Activated naive CD4-positive, alpha-beta T cell treated with anti-CD3 and anti-CD28 coated beads, Interleukin-2, amount 50 U/mL, for 16 hours (primary cell): ENCODE measurements around the gene SPSB2.

Experiments used
- DNase-seq: peaks from one replicate; pipeline ENCODE4 v3.0.0-alpha.2; 2020

SPSB2 gene

DNA sequence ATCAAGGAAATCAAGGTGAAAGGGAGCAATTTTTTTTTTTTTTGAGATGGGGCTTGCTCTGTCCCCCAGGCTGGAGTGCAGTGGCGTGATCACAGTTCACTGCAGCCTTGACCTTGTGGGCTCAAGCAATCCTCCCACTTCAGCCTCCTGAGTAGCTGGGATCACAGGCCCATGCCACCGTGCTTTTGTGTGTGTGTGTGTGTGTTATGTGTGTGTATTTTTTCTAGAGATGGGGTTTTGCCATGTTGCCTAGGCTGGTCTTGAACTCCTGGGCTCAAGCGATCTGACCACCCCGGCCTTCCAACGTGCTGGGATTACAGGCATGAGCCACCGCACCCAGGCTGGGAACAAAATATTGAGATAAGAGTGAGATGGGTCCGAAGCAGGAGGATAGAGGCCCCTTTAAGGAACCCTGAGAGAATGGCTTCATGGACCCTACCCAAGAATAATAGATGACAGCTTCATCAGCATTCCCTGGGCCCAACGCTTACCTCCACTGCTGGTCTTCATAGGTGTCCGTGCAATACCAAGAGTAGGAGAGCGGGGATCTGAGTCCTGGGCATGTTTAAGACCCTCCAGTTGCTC lies 23.0 kb downstream of the SPSB2 start:
- DNase-seq = no peak

DNA sequence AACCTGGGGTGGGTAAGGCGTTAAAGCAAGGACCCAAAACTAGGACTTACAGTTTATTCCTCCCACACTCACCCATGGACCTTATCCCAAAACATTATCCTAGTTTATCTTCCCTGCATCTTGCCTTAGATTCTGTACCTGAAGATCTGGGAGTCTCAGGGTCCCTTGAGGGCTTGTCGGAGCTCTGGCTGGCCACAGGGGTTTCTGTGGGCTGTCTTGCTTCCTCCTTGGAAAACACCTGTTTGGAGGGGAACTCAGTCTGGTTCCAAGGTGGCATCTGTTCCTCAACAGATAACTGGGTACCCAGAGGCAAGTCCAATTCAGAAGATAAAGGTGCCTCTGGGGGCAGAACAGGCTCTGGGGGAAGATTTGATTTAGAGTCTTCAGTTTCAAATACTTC lies 23.7 kb downstream of the SPSB2 start:
- no peak for DNase-seq

DNA sequence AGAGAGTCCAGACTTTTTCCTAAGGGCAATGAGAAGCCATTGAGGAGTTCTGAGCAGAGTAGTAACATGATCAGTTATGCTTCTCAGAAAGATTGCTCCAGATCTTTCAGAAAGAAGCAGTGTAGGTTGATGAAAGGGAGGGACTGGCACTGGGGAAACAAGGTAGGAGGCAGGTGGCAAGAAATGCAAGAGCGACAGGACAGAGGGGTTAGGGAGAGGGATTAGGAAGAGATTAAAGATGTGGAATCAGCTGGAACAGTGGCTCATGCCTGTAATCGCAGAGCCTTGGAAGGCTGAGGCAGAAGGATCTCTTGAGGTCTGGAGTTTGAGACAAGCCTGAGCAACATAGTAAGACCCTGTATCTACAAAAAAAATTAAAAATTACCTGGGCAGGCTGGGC lies 25.4 kb downstream of the SPSB2 start:
- no peak for DNase-seq

DNA sequence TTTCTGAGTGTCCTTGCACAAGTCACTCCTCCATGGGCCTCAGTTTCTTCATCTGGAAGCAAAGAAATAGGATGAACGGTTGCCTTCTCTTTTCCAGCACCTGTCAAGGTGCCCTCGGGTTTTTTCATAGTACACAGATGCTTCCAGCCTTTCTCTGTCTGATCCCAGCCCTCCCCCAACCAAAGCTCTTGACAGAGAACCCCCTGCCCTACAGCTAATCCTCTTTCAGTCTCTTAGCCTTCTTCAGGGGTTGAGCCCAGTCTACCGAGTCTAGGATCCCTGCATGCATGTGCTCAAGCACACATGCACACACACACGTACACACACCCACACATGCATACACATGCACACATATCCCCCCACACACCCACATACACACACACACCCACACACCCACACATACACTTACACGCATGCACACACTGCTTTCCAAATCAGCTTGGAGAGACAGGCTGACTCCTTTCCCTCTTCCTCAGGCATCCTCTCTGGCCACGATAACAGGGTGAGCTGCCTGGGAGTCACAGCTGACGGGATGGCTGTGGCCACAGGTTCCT lies 26.7 kb downstream of the SPSB2 start:
- DNase-seq = no peak

DNA sequence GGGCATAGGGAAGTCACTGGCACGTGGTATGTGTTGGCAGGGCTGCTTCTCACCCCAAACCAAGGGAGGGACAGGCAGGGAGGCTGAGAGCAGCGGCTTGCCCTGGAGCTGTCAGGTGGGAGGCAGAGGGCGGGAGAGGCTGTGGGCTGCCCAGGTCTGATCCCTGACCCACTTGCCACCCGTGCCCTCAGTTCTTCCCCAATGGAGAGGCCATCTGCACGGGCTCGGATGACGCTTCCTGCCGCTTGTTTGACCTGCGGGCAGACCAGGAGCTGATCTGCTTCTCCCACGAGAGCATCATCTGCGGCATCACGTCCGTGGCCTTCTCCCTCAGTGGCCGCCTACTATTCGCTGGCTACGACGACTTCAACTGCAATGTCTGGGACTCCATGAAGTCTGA lies 27.7 kb downstream of the SPSB2 start:
- DNase-seq = no peak

DNA sequence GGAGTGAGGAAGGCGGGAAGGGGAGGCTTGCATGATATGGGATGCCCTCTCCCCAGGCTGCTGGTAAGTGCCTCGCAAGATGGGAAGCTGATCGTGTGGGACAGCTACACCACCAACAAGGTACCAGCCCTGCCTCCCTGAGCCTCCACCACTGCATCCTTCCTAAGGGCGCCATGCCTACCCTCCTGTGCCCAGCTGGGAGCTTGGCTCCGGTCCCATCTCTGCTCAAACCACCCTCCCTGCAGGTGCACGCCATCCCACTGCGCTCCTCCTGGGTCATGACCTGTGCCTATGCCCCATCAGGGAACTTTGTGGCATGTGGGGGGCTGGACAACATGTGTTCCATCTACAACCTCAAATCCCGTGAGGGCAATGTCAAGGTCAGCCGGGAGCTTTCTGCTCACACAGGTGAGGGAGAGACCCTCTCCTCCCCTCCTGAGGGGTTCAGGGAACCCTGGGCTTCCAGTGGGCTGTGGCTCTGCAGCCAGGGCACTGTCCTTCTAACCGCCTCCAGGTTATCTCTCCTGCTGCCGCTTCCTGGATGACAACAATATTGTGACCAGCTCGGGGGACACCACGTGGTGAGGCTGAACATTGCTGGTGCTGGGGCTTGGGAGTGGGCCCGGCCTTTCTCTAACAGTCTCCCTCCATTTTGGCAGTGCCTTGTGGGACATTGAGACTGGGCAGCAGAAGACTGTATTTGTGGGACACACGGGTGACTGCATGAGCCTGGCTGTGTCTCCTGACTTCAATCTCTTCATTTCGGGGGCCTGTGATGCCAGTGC lies 29.8 kb downstream of the SPSB2 start:
- no peak for DNase-seq

DNA sequence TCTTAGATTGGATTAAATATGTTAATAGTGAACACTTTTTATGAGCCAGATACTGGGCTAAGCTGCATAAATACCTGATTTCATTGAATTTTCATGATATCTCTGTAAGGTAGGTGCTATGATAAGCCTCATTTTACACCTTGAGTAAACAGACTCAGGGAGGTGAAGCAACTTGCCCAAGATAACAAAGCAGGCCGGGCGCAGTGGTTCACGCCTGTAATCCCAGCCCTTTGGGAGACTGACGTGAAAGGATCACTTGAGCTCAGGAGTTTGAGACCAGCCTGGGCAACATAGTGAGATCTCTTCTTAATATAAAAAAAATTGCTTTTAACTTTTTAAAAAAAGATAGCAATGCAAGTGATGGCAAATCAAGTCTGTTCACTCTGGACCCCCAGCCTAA lies 31.0 kb downstream of the SPSB2 start:
- no peak for DNase-seq

DNA sequence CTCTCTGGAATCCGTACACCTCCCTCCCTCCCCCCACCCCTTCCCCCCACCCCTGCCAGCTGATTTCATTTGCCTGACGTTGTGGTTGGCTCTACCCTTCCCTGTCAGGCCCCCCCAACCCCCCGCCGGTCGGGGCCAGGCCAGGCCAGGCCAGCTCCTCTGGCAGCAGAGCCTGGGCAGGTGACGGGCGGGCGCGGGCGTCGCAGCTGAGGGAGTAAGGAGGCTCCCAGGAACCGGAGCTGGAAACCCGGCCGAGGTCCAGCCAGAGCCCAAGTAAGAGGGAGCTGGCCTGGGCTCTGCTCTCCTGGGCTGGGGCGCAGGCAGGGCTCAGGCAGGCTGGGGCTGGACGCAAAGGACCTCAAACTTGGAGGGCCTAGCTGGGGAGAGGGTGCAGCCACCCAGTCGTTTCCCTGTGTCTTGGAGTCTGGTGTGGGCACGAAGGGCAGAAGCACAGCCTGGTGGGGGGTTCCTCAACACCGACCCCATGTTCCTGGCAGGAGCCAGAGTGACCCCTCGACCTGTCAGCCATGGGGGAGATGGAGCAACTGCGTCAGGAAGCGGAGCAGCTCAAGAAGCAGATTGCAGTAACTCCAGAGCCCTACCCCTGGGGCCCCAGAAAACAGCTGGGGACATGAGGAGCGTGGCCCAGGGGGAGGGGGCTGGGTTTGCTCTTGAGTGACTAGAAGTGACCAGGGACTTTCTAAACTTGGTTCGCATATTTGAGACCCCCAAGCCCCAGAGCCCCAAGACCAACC lies 32.2 kb downstream of the SPSB2 start, which contains the start of gene GNB3:
Gene GNB3, plus strand, starts transcription at position 165 of the 755 bp plus-strand sequence. Its CDS starts 363 bp downstream, at position 528.
- no peak for DNase-seq

DNA sequence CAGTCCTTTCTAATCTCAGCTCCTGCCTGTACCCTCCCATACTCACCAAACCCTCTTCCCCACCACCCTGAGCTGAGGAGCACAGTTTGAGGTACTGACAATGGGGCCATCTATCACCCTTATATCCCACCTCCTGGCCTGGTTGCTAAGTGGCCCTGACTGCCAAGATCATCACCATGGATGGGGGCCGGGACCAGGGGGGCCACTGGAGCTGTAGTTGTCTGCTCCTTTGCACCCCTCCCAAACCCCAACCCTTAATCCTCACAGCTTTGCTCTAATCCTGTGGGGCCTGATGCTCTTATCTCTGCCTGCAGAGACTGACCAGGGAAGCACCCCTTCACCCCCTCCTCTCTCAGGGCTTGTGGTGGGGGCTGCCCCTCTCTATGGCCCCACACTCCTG lies 32.8 kb downstream of the SPSB2 start:
- no peak for DNase-seq

DNA sequence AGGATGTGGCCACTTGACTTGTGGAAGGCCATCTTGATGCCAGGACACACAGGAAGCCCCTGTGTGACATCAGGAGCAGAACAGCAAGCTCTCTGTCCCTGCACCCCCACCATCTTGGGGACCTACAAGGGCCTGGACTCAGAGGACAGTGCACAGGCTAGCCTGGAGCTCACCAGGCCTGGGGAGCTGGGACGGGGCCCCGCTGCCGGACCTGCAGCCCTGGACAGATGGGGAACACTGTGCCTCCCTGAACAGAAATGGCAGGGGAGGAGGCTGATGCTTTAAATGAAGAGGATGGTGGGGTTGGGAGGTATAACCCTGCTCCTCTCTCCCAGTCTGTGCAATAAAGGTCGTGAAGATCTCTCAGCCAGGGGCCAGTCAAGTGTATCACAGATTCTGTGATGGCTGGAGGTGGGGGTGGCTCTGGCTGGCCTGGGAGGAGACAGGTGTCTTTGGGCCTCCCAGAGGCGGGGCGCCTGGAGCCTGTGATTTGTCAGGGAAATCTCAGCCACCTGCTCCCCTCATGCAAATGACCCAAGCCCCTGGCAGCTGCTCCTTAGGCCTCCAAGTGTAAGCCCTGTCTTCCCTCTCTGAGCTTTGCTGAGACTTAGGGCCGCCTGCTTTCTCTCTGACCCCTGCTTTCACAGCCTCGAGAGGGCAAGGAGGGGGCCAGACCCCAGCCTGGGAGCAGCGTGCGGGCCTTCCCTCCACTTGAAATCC lies 33.5 kb downstream of the SPSB2 start:
- no peak for DNase-seq

DNA sequence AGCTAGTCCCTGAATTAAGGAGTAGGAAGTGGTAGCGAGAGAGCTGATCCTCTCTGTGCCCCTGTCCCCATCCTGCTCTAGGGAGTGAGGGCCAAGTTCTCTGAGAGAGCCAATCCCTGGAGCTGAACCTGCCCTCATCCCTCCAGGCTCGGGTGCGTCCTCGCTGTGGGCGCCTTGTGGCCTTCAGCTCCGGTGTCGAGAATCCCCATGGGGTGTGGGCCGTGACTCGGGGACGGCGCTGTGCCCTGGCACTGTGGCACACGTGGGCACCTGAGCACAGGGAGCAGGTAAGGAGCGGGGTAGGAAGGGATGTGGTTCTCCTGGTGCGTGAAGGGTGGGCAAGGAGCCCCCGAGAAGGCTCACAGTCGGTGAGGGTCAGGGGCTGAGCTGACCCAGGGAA lies 34.2 kb downstream of the SPSB2 start:
- DNase-seq = no peak

DNA sequence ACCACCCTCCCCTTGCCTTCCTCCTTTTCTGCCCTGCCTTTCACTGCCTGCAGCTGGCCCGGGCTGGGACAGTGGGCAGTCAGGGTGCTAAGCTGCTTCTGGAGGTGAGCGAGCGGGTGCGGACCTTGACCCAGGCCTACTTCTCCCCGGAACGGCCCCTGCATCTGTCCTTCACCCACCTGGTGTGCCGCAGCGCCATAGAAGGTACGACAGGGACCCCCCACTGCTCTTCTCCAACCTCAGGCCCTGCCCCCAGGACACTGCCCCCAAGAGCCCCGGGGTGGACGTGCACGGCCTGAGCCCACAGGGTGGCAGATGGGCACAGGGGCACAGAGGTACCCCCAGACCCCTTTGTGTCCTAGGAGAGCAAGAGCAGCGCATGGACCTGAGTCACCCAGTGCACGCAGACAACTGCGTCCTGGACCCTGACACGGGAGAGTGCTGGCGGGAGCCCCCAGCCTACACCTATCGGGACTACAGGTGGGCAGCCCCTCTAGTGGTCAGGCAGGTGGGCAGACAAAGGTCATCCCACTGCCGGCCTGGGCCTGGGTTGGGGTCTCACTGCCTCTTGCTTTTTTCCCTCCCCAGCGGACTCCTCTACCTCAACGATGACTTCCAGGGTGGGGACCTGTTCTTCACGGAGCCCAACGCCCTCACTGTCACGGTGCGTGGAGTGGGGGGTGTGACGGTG lies 35.6 kb downstream of the SPSB2 start:
- DNase-seq = no peak

DNA sequence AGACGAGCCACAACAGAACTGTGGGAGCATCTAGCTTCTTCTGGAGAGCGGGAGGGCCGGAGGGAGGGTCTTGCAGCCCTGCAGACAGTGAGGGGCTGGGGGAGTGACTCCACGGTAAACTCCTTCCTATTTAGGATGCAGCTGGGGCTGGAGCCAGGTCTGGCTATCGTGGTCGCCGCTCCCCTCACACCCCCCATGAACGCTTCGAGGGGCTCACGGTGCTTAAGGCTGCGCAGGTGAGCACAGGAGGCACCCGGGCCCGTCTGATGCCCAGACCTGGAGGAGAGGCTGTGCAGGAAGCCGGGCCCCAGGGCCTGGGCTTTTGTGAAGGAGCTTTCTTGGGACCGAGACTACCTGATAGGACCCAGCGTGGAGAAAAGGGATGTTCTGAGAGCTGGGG lies 36.3 kb downstream of the SPSB2 start:
- DNase-seq = no peak

DNA sequence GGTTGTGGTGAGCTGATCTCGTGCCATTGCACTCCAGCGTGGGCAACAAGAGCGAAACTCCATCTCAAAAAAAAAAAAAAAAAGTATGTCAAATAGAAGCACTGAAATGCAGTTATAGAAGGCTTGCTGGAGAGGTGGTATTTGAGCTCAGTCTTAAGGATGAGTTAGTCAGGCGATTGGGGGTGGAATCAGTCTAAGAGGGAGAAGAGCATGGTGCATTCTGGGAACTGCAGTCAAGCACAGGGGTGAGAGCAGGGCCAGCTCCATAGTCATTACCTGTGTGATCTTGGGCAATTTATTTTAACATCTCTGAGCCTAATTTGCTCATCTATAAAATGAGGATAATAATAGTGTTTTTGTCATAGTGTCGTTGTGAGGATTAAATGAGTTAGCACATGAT lies 38.2 kb downstream of the SPSB2 start:
- no peak for DNase-seq

DNA sequence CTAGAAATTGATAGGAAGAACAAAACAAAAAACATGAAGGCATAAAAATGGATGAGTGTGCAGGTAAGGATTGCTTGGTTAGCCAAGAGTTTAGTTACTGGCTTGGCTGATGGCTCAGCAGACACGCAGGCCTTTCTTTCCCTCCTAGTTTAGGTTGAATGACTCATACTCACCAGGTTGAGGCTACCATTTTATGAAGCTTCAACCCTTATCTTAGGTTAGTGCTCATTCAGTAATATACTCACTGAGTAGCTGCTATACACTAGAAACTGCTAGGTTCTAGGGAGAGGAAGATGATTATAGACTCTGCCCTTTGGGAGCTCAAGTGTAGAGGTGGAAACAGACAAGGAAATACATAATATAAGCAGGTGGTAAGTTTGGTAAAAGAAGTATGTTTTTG lies 38.8 kb downstream of the SPSB2 start:
- no peak for DNase-seq

DNA sequence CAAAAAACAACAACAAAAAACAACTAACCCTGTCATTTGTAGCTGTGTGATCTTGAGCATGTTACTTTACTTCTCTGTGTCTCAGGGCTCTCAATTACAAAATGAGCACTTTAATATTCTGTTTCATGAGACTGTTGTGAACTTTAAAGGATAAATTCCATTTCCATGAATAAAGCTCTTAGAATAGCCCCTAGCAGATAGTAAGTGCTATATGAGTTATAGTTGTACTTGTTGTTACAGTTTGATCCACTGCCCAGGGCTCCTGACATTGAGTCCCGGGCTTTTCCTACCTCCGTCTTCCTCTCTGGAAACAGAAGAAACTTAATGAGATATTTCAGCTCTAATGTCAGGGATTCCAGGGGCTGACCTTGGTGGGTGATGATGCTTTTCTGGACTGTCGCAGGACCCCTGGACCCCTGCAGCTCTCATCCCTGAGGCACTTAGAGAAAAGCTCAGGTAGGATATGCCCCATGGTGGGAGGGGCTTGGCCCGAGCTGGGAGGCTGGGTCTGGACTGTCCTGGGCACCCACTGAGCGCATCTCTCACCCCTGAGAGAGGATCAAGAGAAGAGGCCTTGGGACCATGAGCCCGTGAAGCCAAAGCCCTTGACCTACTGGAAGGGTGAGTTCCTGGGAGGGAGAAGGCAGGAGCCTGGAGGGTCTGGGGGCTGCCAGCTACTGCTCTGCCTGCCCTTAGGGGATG lies 39.8 kb downstream of the SPSB2 start:
- DNase-seq = no peak

DNA sequence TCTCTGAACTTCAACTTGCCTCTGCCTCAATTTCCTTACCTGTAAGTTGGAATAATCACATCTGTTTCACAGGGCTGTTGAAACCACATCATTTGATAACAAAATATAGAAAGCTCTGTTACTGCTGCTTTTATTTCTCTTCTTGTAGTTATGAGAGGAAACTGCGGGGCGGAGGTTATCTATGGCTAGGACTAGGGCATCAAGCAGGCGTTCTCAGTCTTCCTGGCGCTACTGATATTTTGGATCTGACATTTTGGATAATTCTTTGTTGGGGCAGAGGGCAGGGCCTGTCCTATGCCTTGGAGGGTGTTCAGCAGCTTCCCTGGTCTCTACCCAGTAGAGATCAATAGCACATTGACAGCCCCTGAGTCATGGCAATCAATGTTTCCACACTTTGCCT lies 41.0 kb downstream of the SPSB2 start:
- no peak for DNase-seq

DNA sequence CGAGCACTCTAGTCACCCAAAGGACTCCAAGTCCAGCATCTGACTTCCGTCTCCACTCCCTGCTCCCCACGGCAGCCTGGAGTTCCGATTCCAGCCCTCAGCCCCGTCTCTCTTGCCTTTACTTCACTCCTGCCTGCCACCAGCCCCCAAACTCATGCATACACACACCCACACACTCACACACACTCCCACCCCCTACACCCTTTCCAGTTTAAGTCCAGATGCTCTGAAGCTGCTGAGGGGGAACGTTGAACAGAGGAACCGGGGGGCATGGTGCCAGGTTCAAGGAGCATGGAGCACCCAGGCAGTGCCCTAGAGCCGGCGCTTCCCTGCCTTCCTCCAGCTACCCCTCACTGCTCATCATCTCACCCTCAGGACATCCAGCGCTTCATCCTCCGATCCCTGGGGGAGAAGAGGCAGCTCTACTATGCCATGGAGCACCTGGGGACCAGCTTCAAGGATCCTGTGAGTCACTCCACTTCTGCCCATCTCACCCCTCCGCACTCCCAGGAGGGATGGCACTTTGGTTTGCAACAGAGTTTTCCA lies 41.6 kb downstream of the SPSB2 start:
- no peak for DNase-seq

DNA sequence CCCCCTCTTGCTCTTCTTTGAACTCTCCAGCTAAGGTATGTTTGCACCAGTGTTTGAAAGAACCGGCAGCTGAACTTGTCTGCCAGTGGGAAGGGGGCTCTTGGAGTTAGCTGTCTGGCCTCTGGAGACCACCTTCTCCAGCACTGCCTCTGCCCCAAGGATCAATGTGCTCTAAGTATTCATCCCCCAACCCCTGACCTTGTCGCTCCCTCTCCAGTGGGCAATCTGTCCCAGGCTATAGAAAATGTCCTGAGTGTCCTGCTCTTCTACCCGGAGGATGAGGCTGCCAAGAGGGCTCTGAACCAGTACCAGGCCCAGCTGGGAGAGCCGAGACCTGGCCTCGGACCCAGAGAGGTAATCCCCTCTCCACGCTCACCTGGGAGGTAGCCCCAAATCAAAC lies 42.1 kb downstream of the SPSB2 start:
- DNase-seq = no peak

DNA sequence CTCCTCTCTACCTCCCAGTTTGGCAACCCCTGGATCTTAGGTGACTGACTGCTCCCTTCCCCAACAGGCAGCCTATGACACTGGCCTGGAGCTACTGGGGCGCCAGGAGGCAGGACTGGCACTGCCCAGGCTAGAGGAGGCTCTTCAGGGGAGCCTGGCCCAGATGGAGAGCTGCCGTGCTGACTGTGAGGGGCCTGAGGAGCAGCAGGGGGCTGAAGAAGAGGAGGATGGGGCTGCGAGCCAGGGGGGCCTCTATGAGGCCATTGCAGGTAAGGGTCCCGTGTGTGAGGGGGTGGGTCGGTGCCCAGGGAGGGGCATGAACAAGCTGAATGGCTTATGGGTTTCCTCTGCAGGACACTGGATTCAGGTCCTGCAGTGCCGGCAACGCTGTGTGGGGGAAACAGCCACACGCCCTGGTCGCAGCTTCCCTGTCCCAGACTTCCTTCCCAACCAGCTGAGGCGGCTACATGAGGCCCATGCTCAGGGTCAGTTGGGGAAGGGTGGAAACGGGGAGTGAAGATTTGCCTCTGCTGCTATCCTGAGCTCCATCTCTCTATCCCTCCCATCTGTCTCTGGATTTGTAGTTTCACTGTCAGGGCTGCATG lies 42.7 kb downstream of the SPSB2 start:
- no peak for DNase-seq
